HEK293 (cell line): Measurements from ENCODE around the gene KDM2B.

Experiments
- CTCF ChIA-PET: fragments of 350-600 bp; formaldehyde crosslinking; extraction: SDS; loops from one replicate; lab custom pipeline; 2021; ENCODE audit warnings: antibody characterized with exemption; lab: Yijun Ruan, JAX
- POLR2A ChIA-PET: fragments of 300-600 bp; formaldehyde crosslinking; extraction: SDS; loops from one replicate; lab custom pipeline; 2020; ENCODE audit warnings: antibody characterized with exemption, inconsistent platforms; lab: Yijun Ruan, JAX
- H3K27ac ChIP-seq: fragments of 200-500 bp; sonication (Bioruptor generic); 2 replicates; pipeline ENCODE4 v1.5.1; 2014; ENCODE audit warnings: low read depth, low read length, control low read depth, inconsistent platforms; ENCODE audit errors: extremely low read depth
- H3K36me3 ChIP-seq, 2 experiments: fragments of 200-500 bp in 1 of 2; sonication (Bioruptor generic) in 1 of 2; 1 replicate in 1 of 2; 2 replicates in 1 of 2; pipeline ENCODE4 v1.5.1; 2014 to 2017; ENCODE audit warnings: inconsistent platforms in 2 of 2, low read length in 2 of 2; ENCODE audit not compliant: control insufficient read depth in 2 of 2, insufficient read depth in 1 of 2
- H3K4me1 ChIP-seq: fragments of 200-500 bp; sonication (Bioruptor generic); 2 replicates; pipeline ENCODE4 v1.5.1; 2014; ENCODE audit warnings: mild to moderate bottlenecking, low read length, inconsistent platforms; ENCODE audit not compliant: control insufficient read depth, insufficient read depth
- H3K4me3 ChIP-seq: 2 replicates; pipeline ENCODE4 v1.5.1; 2011; ENCODE audit warnings: low read depth, mild to moderate bottlenecking, control low read depth, low read length, moderate library complexity
- H3K9me3 ChIP-seq: fragments of 200-500 bp; sonication (Bioruptor generic); 2 replicates; pipeline ENCODE4 v1.5.1; 2014; ENCODE audit warnings: low read depth, low read length, inconsistent platforms; ENCODE audit not compliant: control insufficient read depth, insufficient read depth
- GLIS1 ChIP-seq: fragments of 450-650 bp; formaldehyde crosslinking; IDR thresholded peaks from 2 replicates; pipeline ENCODE4 v1.5.1; 2016; ENCODE audit warnings: missing biosample characterization, missing genetic modification characterization
- KLF8 ChIP-seq: fragments of 450-650 bp; formaldehyde crosslinking; IDR thresholded peaks from 2 replicates; pipeline ENCODE4 v1.5.1; 2016; ENCODE audit warnings: missing biosample characterization, missing genetic modification characterization
- OSR2 ChIP-seq: fragments of 450-650 bp; formaldehyde crosslinking; IDR thresholded peaks from 2 replicates; pipeline ENCODE4 v1.5.1; 2016; ENCODE audit warnings: missing biosample characterization, missing genetic modification characterization
- ZBTB21 ChIP-seq: fragments of 450-650 bp; formaldehyde crosslinking; IDR thresholded peaks from 2 replicates; pipeline ENCODE4 v1.5.1; 2017; ENCODE audit warnings: missing biosample characterization, missing genetic modification characterization
- ZNF19 ChIP-seq: fragments of 450-650 bp; formaldehyde crosslinking; IDR thresholded peaks from 2 replicates; pipeline ENCODE4; 2016; ENCODE audit warnings: missing biosample characterization, missing genetic modification characterization, low read depth
- ZNF223 ChIP-seq: fragments of 450-650 bp; formaldehyde crosslinking; IDR thresholded peaks from 2 replicates; pipeline ENCODE4 v1.5.1; 2016; ENCODE audit warnings: missing biosample characterization, missing genetic modification characterization
- ZNF24 ChIP-seq: fragments of 450-650 bp; formaldehyde crosslinking; IDR thresholded peaks from 2 replicates; pipeline ENCODE4 v1.5.1; 2016; ENCODE audit warnings: missing biosample characterization, missing genetic modification characterization
- ZNF423 ChIP-seq: fragments of 450-650 bp; formaldehyde crosslinking; IDR thresholded peaks from 2 replicates; pipeline ENCODE4 v1.5.1; 2016; ENCODE audit warnings: missing biosample characterization, missing genetic modification characterization
- ZNF426 ChIP-seq: fragments of 450-650 bp; formaldehyde crosslinking; IDR thresholded peaks from 2 replicates; pipeline ENCODE4 v1.5.1; 2017; ENCODE audit warnings: missing biosample characterization, missing genetic modification characterization, mild to moderate bottlenecking, inconsistent platforms, moderate library complexity
- ZNF629 ChIP-seq: fragments of 450-650 bp; formaldehyde crosslinking; IDR thresholded peaks from 2 replicates; pipeline ENCODE4 v1.5.1; 2017; ENCODE audit warnings: missing biosample characterization, missing genetic modification characterization
- ZNF670 ChIP-seq: fragments of 450-650 bp; formaldehyde crosslinking; IDR thresholded peaks from 2 replicates; pipeline ENCODE4 v1.5.1; 2016; ENCODE audit warnings: missing biosample characterization, missing genetic modification characterization, low read depth
- TF ChIP-seq, protein P1 (sequence below): fragments of 450-650 bp; formaldehyde crosslinking; IDR thresholded peaks from 2 replicates; pipeline ENCODE4 v1.5.1; 2016; ENCODE audit warnings: missing biosample characterization, missing genetic modification characterization
- TF ChIP-seq, protein P2 (sequence below): fragments of 450-650 bp; formaldehyde crosslinking; IDR thresholded peaks from 2 replicates; pipeline ENCODE4 v1.5.0; 2017; ENCODE audit warnings: missing biosample characterization, missing genetic modification characterization, borderline replicate concordance
- TF ChIP-seq, protein P3 (sequence below): fragments of 450-650 bp; formaldehyde crosslinking; IDR thresholded peaks from 2 replicates; pipeline ENCODE4 v1.5.1; 2017; ENCODE audit warnings: missing biosample characterization, missing genetic modification characterization
- TF ChIP-seq, protein P4 (sequence below): fragments of 450-650 bp; formaldehyde crosslinking; IDR thresholded peaks from 2 replicates; pipeline ENCODE4 v1.5.1; 2016; ENCODE audit warnings: missing biosample characterization, missing genetic modification characterization, low read depth

Gene KDM2B

DNA sequence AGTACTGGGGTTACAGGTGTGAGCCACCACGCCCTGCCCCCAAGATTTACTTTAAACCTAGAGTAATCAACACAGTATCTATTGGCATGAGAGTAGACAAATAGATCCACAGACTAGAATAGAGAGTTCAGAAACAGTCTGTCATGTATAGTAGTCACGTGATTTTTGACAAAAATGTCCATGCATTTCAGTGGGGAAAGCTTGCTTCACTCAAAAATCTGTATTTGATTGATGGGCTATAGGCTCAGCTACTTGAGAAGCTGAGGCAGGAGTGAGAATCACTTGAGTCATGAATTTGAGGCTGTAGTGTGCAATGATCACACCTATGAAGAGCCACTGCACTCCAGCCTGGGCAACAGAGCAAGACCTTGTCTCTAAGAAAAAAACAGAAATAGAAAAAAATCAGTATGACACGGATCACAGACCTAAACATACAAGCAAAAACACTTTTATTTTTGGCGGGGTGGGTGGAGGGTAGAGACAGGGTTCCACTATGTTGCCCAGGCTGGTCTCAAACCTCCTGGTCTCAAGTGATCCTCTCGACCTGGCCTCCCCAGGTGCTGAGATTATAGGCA is 37.9 kb upstream of the KDM2B start:
- no peak overlapping the region for H3K27ac ChIP-seq
- H3K4me1 ChIP-seq, result no peaks in the 10 kb centered on the region
- POLR2A ChIA-PET, result no interaction called here
- H3K4me3 ChIP-seq, result no peak overlapping the region
- no peaks in the 10 kb centered on the region for H3K9me3 ChIP-seq
- no peaks in the 10 kb centered on the region for H3K36me3 ChIP-seq
- TF ChIP-seq, protein P1, sequence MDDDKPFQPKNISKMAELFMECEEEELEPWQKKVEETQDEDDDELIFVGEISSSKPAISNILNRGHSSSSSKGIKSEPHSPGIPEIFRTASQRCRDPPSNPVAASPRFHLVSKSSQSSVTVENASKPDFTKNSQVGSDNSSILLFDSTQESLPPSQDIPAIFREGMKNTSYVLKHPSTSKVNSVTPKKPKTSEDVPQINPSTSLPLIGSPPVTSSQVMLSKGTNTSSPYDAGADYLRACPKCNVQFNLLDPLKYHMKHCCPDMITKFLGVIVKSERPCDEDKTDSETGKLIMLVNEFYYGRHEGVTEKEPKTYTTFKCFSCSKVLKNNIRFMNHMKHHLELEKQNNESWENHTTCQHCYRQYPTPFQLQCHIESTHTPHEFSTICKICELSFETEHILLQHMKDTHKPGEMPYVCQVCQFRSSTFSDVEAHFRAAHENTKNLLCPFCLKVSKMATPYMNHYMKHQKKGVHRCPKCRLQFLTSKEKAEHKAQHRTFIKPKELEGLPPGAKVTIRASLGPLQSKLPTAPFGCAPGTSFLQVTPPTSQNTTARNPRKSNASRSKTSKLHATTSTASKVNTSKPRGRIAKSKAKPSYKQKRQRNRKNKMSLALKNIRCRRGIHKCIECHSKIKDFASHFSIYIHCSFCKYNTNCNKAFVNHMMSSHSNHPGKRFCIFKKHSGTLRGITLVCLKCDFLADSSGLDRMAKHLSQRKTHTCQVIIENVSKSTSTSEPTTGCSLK (tag by site-specific recombination), result no peak
- CTCF ChIA-PET, result interaction anchor here (0.6 to 0.8 kb wide), 3 partner anchors 42 to 163 kb away, joined by 3 to 4 read pairs (median 3); no protein-coding TSS in a partner anchor

DNA sequence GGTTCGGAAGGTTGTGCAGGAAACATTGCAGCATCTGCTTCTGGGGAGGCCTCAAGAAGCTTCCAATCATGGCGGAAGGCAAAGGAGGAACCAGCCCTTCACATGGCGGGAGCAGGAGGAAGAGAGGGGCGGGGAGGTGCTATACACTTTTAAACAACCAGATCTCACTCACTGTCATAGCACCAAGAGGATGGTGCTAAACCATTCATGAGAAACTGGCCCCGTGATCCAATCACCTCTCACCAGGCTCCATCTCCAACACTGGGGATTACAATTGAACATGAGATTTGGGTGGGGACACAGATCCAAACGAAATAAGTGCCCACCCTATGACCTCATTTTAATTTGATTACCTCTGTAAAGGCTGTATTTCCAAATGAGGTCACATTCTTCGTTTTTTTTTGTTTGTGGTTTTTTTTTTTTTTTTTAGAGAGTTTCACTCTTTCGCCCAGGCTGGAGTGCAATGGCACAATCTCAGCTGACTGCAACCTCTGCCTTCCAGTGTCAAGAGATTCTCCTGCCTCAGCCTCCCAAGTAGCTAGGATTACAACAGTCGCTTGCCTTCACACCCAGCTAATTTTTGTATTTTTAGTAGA is 34.1 kb upstream of the KDM2B start:
- ChIA-PET POLR2A (interaction anchor here (0.6 kb wide), 1 partner anchor 11 kb away, joined by 3 read pairs; no protein-coding TSS in a partner anchor), CTCF (interaction anchor here (0.7 to 1.0 kb wide), 2 partner anchors 10 to 107 kb away, joined by 3 to 4 read pairs; no protein-coding TSS in a partner anchor)
- TF ChIP-seq, protein P2, sequence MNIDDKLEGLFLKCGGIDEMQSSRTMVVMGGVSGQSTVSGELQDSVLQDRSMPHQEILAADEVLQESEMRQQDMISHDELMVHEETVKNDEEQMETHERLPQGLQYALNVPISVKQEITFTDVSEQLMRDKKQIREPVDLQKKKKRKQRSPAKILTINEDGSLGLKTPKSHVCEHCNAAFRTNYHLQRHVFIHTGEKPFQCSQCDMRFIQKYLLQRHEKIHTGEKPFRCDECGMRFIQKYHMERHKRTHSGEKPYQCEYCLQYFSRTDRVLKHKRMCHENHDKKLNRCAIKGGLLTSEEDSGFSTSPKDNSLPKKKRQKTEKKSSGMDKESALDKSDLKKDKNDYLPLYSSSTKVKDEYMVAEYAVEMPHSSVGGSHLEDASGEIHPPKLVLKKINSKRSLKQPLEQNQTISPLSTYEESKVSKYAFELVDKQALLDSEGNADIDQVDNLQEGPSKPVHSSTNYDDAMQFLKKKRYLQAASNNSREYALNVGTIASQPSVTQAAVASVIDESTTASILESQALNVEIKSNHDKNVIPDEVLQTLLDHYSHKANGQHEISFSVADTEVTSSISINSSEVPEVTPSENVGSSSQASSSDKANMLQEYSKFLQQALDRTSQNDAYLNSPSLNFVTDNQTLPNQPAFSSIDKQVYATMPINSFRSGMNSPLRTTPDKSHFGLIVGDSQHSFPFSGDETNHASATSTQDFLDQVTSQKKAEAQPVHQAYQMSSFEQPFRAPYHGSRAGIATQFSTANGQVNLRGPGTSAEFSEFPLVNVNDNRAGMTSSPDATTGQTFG (tag by site-specific recombination), result no peak
- TF ChIP-seq ZNF670 (tag by site-specific recombination) (no peak), ZNF629 (tag by site-specific recombination) (peak; percentile 80), ZBTB21 (tag by site-specific recombination) (peak; percentile 73), GLIS1 (tag by site-specific recombination) (0 out of 2 replicates have a peak, but pooled peaks have one; percentile 17), ZNF19 (no peak), OSR2 (tag by site-specific recombination) (0 out of 2 replicates have a peak, but pooled peaks have one; percentile 26), KLF8 (tag by site-specific recombination) (peak; percentile 45)
- TF ChIP-seq, protein P3, sequence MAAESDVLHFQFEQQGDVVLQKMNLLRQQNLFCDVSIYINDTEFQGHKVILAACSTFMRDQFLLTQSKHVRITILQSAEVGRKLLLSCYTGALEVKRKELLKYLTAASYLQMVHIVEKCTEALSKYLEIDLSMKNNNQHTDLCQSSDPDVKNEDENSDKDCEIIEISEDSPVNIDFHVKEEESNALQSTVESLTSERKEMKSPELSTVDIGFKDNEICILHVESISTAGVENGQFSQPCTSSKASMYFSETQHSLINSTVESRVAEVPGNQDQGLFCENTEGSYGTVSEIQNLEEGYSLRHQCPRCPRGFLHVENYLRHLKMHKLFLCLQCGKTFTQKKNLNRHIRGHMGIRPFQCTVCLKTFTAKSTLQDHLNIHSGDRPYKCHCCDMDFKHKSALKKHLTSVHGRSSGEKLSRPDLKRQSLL (tag by site-specific recombination), result 0 out of 2 replicates have a peak, but pooled peaks have one; percentile 37
- TF ChIP-seq, protein P4, sequence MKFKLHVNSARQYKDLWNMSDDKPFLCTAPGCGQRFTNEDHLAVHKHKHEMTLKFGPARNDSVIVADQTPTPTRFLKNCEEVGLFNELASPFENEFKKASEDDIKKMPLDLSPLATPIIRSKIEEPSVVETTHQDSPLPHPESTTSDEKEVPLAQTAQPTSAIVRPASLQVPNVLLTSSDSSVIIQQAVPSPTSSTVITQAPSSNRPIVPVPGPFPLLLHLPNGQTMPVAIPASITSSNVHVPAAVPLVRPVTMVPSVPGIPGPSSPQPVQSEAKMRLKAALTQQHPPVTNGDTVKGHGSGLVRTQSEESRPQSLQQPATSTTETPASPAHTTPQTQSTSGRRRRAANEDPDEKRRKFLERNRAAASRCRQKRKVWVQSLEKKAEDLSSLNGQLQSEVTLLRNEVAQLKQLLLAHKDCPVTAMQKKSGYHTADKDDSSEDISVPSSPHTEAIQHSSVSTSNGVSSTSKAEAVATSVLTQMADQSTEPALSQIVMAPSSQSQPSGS (tag by site-specific recombination), result peak; percentile 89
- Histone ChIP-seq H3K4me3 (no peak overlapping the region), H3K36me3 (no peaks in the 10 kb centered on the region), H3K27ac (no peak overlapping the region), H3K4me1 (peaks cover 6% of the 10 kb centered on the region; the same call in 1 of the 2 replicates), H3K9me3 (no peaks in the 10 kb centered on the region)

DNA sequence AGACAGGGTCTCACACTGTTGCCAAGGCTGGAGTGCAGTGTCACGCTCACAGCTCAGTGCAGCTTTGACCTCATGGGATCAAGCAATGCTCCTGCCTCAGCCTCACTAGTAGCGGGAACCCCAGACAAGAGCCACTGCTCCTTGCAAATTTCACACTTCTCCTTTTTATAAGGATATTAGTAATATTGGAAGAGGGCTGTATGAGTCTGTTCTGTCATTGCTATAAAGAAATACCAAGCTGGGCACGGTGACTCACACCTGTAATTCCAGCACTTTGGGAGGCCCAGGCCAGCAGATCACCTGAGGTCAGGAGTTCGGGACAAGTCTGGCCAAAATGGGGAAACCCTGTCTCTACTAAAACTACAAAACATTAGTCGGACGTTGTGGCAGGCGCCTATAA is 32.6 kb upstream of the KDM2B start:
- Histone ChIP-seq H3K4me3 (no peak overlapping the region), H3K36me3 (no peaks in the 10 kb centered on the region), H3K4me1 (peaks cover 6% of the 10 kb centered on the region; the same call in 1 of the 2 replicates), H3K27ac (no peak overlapping the region), H3K9me3 (no peaks in the 10 kb centered on the region)
- CTCF ChIA-PET, result no interaction called here
- TF ChIP-seq ZNF426 (tag by site-specific recombination), result no peak
- TF ChIP-seq ZNF423 (tag by site-specific recombination), result no peak
- TF ChIP-seq, protein P1 (tag by site-specific recombination), result no peak
- TF ChIP-seq ZNF24, result no peak
- no peak for TF ChIP-seq ZNF223
- POLR2A ChIA-PET, result interaction anchor here (0.7 kb wide), 1 partner anchor 131 kb away, joined by 3 read pairs; no protein-coding TSS in a partner anchor
